Muscle of leg (tissue), 11 donors: ENCODE measurements around the gene PCDHGA8. TPM values are rescaled to one million over a fixed set of nuclear protein-coding genes. Genes with fewer than 3 reads are reported as not detected.
A peak's percentile ranks its signal among the peaks of the same experiment; 100 is the strongest.
"Not testable (repeated sequence)": the region's sequence is repeated elsewhere in the genome, so short reads cannot be mapped to it uniquely, and the experiment has no call there.

Experiments used
- DNase-seq: peaks from one replicate; pipeline ENCODE4 v3.0.0; 2013
- H3K27ac ChIP-seq: one replicate; pipeline ENCODE4 v1.5.1; 2013; ENCODE audit warnings: mild to moderate bottlenecking, low read length, control low read depth
- H3K27me3 ChIP-seq: one replicate; pipeline ENCODE4 v1.6.1; 2013; ENCODE audit warnings: low read length; ENCODE audit not compliant: control insufficient read depth, insufficient read depth
- H3K36me3 ChIP-seq: one replicate; pipeline ENCODE4 v1.6.1; 2013; ENCODE audit warnings: low read length; ENCODE audit not compliant: control insufficient read depth, insufficient read depth
- H3K4me1 ChIP-seq: one replicate; pipeline ENCODE4 v1.6.1; 2013; ENCODE audit warnings: low read length; ENCODE audit not compliant: control insufficient read depth, insufficient read depth
- H3K4me3 ChIP-seq: one replicate; pipeline ENCODE4 v1.5.1; 2013; ENCODE audit warnings: low read length, control low read depth
- H3K9me3 ChIP-seq: replicated peaks from 2 replicates; pipeline ENCODE4 v1.6.1; 2013; ENCODE audit warnings: low read depth, low read length; ENCODE audit not compliant: control insufficient read depth
- WGBS: methylation state at CpG from one replicate; pipeline ENCODE4 v1.1.5; 2013; ENCODE audit warnings: missing lambda C conversion rate; ENCODE audit not compliant: insufficient coverage; 5-methylcytosine and 5-hydroxymethylcytosine counted together
- polyA plus RNA-seq, 8 donors: library from polyadenylated mRNA; unstranded; fragments of 120-200 nt; gene quantifications; one replicate each; pipeline versions ENCODE4 v1.2.1 to v1.2.3, GENCODE V29; 2013; ENCODE audit warnings: inconsistent platforms in 1 of 8, low replicate concordance in 1 of 8; ENCODE audit not compliant: insufficient read length in 8 of 8, insufficient read depth in 1 of 8
- total RNA-seq: library from RNA; stranded (reverse); fragments of 120-200 nt; gene quantifications from one replicate; pipeline ENCODE4 v1.2.4, GENCODE V29; 2013

Gene PCDHGA8
- total and polyA plus RNA-seq, 9 donors = 0.31 to 1.6 (median 0.64) TPM

DNA sequence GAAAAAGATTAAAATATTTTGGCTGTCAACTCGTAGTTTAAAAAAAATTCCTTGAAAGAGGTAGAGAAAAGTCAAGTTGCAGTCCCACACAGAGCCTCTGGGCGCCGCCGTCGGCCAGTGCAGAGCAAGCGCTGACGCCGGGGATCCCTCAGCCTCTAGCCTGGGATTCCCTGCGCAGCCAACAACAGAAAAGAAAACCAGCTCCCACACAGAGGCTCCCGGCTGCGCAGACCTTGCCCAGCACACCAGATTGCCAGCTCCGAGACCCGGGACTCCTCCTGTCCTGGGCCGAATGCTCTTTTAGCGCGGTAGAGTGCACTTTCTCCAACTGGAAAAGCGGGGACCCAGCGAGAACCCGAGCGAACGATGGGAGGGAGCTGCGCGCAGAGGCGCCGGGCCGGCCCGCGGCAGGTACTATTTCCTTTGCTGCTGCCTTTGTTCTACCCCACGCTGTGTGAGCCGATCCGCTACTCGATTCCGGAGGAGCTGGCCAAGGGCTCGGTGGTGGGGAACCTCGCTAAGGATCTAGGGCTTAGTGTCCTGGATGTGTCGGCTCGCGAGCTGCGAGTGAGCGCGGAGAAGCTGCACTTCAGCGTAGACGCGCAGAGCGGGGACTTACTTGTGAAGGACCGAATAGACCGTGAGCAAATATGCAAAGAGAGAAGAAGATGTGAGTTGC lies 25.2 kb downstream of the PCDHGA8 start, which contains the start of gene PCDHGB7:
Gene PCDHGB7, plus strand, starts transcription at position 184 of the 679 bp plus-strand sequence. Its CDS starts 183 bp downstream, at position 367.
- H3K27me3 ChIP-seq = peaks cover 29% of the 10 kb centered on the region
- H3K27ac ChIP-seq = peak within 1 kb of the TSS; percentile 24
- peak; percentile 67 for DNase-seq
- peaks cover 84% of the 10 kb centered on the region for H3K9me3 ChIP-seq
- H3K4me3 ChIP-seq = peak within 1 kb of the TSS; percentile 35
- H3K36me3 ChIP-seq, H3K4me1 ChIP-seq: not testable (repeated sequence)
- 7% methylated on average over 33 of the region's 47 CpGs for WGBS

DNA sequence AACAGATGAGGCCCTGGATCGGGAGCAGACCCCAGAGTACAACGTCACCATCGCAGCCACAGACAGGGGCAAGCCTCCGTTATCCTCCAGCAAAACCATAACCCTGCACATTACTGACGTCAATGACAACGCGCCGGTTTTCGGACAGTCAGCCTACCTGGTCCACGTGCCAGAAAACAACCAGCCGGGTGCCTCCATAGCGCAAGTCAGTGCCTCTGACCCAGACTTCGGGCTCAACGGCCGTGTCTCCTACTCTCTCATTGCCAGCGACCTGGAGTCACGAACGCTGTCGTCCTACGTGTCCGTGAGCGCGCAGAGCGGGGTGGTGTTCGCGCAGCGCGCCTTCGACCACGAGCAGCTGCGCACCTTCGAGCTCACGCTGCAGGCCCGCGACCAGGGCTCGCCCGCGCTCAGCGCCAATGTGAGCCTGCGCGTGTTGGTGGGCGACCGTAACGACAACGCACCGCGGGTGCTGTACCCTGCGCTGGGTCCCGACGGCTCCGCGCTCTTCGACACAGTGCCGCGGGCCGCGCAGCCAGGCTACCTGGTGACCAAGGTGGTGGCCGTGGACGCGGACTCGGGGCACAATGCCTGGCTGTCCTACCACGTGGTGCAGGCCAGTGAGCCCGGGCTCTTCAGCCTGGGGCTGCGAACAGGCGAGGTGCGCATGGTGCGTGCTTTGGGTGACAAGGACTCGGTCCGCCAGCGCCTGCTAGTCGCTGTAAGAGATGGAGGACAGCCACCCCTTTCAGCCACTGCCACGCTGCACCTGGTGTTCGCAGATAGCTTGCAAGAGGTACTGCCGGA lies 26.8 kb downstream of the PCDHGA8 start:
- Histone ChIP-seq H3K27me3 (peaks cover 32% of the 10 kb centered on the region), H3K36me3 (no peaks in the 10 kb centered on the region), H3K9me3 (peaks cover 81% of the 10 kb centered on the region), H3K4me3 (no peak overlapping the region), H3K4me1 (peaks cover 2% of the 10 kb centered on the region), H3K27ac (no peak overlapping the region)
- no peak for DNase-seq
- 21% methylated on average over 70 of the region's 74 CpGs for WGBS

DNA sequence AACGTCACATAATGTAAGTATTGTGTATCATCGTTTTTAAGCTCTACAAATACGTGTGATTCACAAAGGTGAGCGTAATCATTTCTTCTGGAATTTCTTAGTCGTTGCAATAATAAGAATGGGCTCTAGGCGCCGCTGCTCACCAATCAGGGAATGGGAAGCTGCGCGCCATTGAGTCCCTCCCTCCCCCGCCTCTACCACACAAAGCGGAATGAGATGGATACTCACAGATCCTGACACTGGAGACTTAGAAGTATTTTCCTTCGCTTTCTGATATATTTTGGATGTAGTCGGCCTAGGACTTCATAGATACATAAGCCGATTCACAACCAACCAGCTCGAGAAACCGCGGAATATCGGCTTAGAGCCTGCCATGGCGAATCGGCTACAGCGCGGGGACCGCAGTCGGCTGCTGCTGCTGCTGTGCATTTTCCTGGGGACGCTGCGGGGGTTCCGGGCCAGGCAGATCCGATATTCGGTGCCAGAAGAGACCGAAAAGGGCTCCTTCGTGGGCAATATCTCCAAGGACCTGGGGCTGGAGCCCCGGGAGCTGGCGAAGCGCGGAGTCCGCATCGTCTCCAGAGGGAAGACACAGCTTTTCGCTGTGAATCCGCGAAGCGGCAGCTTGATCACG lies 28.5 kb downstream of the PCDHGA8 start, which contains the start of gene PCDHGA11:
Gene PCDHGA11, plus strand, starts transcription at position 197 of the 634 bp plus-strand sequence. Its CDS starts 177 bp downstream, at position 374.
- peak within 1 kb of the TSS; percentile 16 for H3K4me3 ChIP-seq
- H3K27me3 ChIP-seq = peaks cover 28% of the 10 kb centered on the region
- DNase-seq = peak; percentile 43
- 7% methylated on average over 25 of the region's 42 CpGs for WGBS
- no peaks in the 10 kb centered on the region for H3K36me3 ChIP-seq
- no peak within 1 kb of the TSS for H3K27ac ChIP-seq
- peaks cover 2% of the 10 kb centered on the region for H3K4me1 ChIP-seq
- H3K9me3 ChIP-seq = peaks cover 83% of the 10 kb centered on the region

DNA sequence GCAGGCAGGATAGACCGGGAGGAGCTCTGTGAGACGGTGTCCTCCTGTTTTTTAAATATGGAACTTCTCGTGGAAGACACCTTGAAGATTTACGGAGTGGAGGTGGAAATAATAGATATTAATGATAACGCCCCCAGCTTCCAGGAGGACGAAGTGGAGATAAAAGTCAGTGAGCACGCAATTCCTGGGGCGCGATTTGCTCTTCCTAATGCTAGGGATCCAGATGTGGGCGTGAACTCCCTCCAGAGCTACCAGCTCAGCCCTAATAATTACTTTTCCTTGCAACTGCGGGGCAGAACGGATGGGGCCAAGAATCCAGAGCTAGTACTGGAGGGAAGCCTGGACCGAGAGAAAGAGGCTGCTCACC lies 29.0 kb downstream of the PCDHGA8 start:
- peak overlapping the region; percentile 16 for H3K4me3 ChIP-seq
- peaks cover 2% of the 10 kb centered on the region for H3K4me1 ChIP-seq
- peaks cover 83% of the 10 kb centered on the region for H3K9me3 ChIP-seq
- no peaks in the 10 kb centered on the region for H3K36me3 ChIP-seq
- H3K27ac ChIP-seq = no peak overlapping the region
- WGBS = 9% methylated on average over 11 of the region's 13 CpGs
- H3K27me3 ChIP-seq = peaks cover 31% of the 10 kb centered on the region
- no peak for DNase-seq

DNA sequence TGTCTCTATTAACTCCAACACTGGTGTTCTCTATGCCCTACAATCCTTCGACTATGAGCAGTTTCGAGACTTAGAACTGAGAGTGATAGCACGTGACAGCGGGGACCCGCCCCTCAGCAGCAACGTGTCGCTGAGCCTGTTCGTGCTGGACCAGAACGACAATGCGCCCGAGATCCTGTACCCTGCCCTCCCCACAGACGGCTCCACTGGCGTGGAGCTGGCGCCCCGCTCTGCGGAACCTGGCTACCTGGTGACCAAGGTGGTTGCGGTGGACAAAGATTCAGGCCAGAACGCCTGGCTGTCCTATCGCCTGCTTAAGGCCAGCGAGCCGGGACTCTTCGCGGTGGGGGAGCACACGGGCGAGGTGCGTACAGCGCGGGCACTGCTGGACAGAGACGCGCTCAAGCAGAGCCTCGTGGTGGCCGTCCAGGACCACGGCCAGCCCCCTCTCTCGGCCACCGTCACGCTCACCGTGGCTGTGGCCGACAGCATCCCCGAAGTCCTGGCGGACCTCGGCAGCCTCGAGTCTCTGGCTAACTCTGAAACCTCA lies 30.4 kb downstream of the PCDHGA8 start:
- Histone ChIP-seq H3K27ac (no peak overlapping the region), H3K9me3 (peaks cover 91% of the 10 kb centered on the region), H3K36me3 (no peaks in the 10 kb centered on the region), H3K4me1 (no peaks in the 10 kb centered on the region), H3K4me3 (no peak overlapping the region), H3K27me3 (peaks cover 31% of the 10 kb centered on the region)
- 18% methylated on average over 42 of the region's 42 CpGs for WGBS
- no peak for DNase-seq

DNA sequence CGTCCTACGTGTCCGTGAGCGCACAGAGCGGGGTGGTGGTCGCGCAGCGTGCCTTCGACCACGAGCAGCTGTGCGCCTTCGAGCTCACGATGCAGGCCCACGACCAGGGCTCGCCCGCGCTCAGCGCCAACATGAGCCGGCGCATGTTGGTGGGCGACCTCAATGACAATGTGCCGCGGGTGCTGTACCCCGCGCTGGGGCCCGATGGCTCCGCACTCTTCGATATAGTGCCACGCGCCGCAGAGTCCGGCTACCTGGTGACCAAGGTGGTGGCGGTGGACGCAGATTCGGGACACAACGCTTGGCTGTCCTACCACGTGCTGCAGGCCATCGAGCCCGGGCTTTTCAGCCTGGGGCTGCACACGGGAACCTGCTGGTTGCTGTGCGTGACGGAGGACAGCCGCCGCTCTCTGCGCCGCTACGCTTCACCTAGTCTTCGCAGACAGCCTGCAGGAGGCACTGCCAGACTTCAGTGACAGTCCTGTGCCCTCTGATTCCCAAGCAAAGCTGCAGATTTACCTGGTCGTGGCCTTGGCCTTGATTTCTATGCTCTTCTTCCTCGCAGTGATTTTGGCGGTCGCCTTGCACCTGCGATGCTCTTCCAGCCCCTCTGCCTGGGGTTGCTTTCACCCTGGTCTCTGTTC lies 35.5 kb downstream of the PCDHGA8 start:
- Histone ChIP-seq H3K36me3 (no peaks in the 10 kb centered on the region), H3K9me3 (peaks cover 83% of the 10 kb centered on the region), H3K4me1 (no peaks in the 10 kb centered on the region), H3K27me3 (peaks cover 19% of the 10 kb centered on the region), H3K27ac (no peak overlapping the region), H3K4me3 (no peak overlapping the region)
- DNase-seq = no peak
- WGBS = 32% methylated on average over 53 of the region's 53 CpGs

DNA sequence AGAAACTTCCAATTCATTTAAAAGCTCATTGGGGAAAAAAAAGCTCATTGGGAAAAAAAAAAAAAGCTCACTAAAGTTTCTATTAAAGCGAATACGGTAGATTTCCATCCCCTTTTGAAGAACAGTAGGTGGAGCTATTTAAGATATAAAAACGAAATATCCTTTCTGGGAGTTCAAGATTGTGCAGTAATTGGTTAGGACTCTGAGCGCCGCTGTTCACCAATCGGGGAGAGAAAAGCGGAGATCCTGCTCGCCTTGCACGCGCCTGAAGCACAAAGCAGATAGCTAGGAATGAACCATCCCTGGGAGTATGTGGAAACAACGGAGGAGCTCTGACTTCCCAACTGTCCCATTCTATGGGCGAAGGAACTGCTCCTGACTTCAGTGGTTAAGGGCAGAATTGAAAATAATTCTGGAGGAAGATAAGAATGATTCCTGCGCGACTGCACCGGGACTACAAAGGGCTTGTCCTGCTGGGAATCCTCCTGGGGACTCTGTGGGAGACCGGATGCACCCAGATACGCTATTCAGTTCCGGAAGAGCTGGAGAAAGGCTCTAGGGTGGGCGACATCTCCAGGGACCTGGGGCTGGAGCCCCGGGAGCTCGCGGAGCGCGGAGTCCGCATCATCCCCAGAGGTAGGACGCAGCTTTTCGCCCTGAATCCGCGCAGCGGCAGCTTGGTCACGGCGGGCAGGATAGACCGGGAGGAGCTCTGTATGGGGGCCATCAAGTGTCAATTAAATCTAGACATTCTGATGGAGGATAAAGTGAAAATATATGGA lies 38.1 kb downstream of the PCDHGA8 start, which contains the start of gene PCDHGA12:
Gene PCDHGA12, plus strand, starts transcription at position 176 of the 782 bp plus-strand sequence. Its CDS starts 253 bp downstream, at position 429.
- peaks cover 13% of the 10 kb centered on the region for H3K27me3 ChIP-seq
- H3K36me3 ChIP-seq = no peaks in the 10 kb centered on the region
- no peaks in the 10 kb centered on the region for H3K4me1 ChIP-seq
- DNase-seq = peak; percentile 62
- no peak within 1 kb of the TSS for H3K27ac ChIP-seq
- WGBS = 11% methylated on average over 30 of the region's 33 CpGs
- H3K4me3 ChIP-seq = peak within 1 kb of the TSS; percentile 9
- H3K9me3 ChIP-seq = peaks cover 71% of the 10 kb centered on the region

DNA sequence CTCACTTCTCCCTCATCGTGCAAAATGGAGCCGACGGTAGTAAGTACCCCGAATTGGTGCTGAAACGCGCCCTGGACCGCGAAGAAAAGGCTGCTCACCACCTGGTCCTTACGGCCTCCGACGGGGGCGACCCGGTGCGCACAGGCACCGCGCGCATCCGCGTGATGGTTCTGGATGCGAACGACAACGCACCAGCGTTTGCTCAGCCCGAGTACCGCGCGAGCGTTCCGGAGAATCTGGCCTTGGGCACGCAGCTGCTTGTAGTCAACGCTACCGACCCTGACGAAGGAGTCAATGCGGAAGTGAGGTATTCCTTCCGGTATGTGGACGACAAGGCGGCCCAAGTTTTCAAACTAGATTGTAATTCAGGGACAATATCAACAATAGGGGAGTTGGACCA lies 38.9 kb downstream of the PCDHGA8 start:
- peaks cover 69% of the 10 kb centered on the region for H3K9me3 ChIP-seq
- 14% methylated on average over 37 of the region's 37 CpGs for WGBS

DNA sequence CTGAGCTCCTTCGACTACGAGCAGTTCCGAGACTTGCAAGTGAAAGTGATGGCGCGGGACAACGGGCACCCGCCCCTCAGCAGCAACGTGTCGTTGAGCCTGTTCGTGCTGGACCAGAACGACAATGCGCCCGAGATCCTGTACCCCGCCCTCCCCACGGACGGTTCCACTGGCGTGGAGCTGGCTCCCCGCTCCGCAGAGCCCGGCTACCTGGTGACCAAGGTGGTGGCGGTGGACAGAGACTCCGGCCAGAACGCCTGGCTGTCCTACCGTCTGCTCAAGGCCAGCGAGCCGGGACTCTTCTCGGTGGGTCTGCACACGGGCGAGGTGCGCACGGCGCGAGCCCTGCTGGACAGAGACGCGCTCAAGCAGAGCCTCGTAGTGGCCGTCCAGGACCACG lies 39.9 kb downstream of the PCDHGA8 start:
- H3K27me3 ChIP-seq, H3K4me3 ChIP-seq, DNase-seq, H3K27ac ChIP-seq, H3K4me1 ChIP-seq, H3K36me3 ChIP-seq: not testable (repeated sequence)
- WGBS = 30% methylated on average over 20 of the region's 38 CpGs
- peaks cover 62% of the 10 kb centered on the region for H3K9me3 ChIP-seq

More for the DNA sequence above, 38.9 kb downstream of the PCDHGA8 start:
- DNase-seq = no peak
- no peaks in the 10 kb centered on the region for H3K4me1 ChIP-seq
- H3K27me3 ChIP-seq = peaks cover 10% of the 10 kb centered on the region
- no peaks in the 10 kb centered on the region for H3K36me3 ChIP-seq
- no peak overlapping the region for H3K4me3 ChIP-seq
- no peak overlapping the region for H3K27ac ChIP-seq
